WERI-Rb-1 (cell line): Measurements from ENCODE around the gene LILRA5.

Experiments used
- DNase-seq: peaks from one replicate; pipeline ENCODE4 v3.0.0-alpha.2; 2020
- H3K27ac ChIP-seq: fragments of 250-450 bp; sonication (Bioruptor Pico); 2 replicates; pipeline ENCODE4 v1.5.1; 2020; ENCODE audit warnings: mild to moderate bottlenecking, moderate library complexity
- H3K27me3 ChIP-seq: fragments of 250-450 bp; sonication (Bioruptor Pico); 2 replicates; pipeline ENCODE4 v1.5.1; 2021; ENCODE audit warnings: mild to moderate bottlenecking, low read depth, moderate library complexity; ENCODE audit not compliant: insufficient read depth, severe bottlenecking
- H3K36me3 ChIP-seq: fragments of 250-450 bp; sonication (Bioruptor Pico); 2 replicates; pipeline ENCODE4 v1.5.1; 2020; ENCODE audit warnings: mild to moderate bottlenecking, moderate library complexity
- H3K4me3 ChIP-seq: 2 replicates; pipeline ENCODE4 v1.5.1; 2011; ENCODE audit warnings: low read depth, mild to moderate bottlenecking, control low read depth, low read length
- H3K9me3 ChIP-seq: fragments of 250-450 bp; sonication (Bioruptor Pico); 2 replicates; pipeline ENCODE4 v1.5.1; 2021; ENCODE audit warnings: mild to moderate bottlenecking, moderate library complexity; ENCODE audit not compliant: severe bottlenecking
- TF ChIP-seq, protein P1 (sequence below): IDR thresholded peaks from 2 replicates; pipeline ENCODE4 v1.5.1; 2011; ENCODE audit warnings: low read depth, mild to moderate bottlenecking, control low read depth, inconsistent platforms, low read length

Gene LILRA5

DNA sequence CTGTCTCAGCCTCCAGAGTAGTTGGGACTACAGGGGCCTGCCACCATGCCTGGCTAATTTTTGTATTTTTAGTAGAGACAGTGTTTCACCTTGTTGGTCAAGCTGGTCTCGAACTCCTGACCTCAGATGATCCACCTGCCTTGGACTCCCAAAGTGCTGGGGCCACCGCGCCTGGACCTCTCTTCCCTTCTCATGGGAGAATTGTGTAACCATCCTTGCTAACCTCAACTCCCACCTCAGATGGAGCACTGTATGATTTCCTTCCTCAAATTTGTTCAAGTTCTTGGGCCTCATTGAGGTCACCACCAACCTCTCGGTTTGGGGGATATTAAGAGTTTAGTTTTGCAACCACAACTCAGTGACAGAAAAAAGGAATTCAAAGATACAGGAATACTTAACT is 10.7 kb downstream of the LILRA5 start:
- Histone ChIP-seq H3K4me3 (no peak overlapping the region), H3K36me3 (no peaks in the 10 kb centered on the region), H3K27me3 (peaks cover 87% of the 10 kb centered on the region), H3K9me3 (no peaks in the 10 kb centered on the region), H3K27ac (no peak overlapping the region)
- TF ChIP-seq, protein P1, sequence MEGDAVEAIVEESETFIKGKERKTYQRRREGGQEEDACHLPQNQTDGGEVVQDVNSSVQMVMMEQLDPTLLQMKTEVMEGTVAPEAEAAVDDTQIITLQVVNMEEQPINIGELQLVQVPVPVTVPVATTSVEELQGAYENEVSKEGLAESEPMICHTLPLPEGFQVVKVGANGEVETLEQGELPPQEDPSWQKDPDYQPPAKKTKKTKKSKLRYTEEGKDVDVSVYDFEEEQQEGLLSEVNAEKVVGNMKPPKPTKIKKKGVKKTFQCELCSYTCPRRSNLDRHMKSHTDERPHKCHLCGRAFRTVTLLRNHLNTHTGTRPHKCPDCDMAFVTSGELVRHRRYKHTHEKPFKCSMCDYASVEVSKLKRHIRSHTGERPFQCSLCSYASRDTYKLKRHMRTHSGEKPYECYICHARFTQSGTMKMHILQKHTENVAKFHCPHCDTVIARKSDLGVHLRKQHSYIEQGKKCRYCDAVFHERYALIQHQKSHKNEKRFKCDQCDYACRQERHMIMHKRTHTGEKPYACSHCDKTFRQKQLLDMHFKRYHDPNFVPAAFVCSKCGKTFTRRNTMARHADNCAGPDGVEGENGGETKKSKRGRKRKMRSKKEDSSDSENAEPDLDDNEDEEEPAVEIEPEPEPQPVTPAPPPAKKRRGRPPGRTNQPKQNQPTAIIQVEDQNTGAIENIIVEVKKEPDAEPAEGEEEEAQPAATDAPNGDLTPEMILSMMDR: no peak
- DNase-seq: no peak

DNA sequence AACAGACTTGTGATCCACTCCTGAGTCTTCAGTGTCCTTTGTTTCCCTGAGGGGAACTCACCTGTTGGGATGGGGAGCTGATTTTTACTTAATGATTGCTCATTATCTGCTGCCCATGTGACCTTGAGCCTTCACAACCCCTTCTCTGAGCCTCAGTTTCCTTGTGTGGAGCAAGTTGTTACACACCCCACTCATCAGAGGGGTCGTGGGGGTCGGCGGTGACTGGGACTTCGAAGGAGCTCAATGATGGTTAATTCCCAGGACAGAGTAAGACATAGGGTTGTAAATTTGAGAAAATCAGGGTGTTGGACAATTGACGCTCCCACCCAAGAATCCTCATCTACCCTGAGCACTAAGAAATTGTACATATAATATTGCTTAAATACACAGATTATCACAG is 13.5 kb downstream of the LILRA5 start:
- no peak for DNase-seq
- TF ChIP-seq, protein P1: no peak
- H3K36me3 ChIP-seq: no peaks in the 10 kb centered on the region
- no peaks in the 10 kb centered on the region for H3K9me3 ChIP-seq
- no peak overlapping the region for H3K27ac ChIP-seq
- H3K27me3 ChIP-seq: peaks cover 83% of the 10 kb centered on the region
- H3K4me3 ChIP-seq: no peak overlapping the region

DNA sequence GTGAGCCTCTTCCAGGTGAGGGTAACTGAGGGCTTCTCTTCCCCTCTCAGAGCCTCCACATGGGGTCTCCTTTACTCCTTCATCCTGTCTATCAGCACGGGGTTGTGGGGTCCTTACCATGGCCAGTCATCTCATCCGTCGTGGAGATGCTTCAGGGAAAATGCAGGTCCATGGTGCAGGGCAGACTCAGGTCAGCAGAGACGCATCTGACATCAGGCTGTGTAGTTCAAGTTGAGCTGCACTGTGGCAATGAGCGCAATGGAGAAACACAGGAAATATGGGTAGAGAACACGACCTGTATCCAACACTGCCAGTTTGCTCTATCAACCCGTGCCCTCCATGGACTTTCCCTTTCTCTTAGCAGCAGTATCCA is 13.9 kb downstream of the LILRA5 start:
- Histone ChIP-seq H3K36me3 (no peaks in the 10 kb centered on the region), H3K27ac (no peak overlapping the region), H3K27me3 (peaks cover 83% of the 10 kb centered on the region), H3K4me3 (no peak overlapping the region), H3K9me3 (no peaks in the 10 kb centered on the region)
- TF ChIP-seq, protein P1: no peak
- DNase-seq: no peak

DNA sequence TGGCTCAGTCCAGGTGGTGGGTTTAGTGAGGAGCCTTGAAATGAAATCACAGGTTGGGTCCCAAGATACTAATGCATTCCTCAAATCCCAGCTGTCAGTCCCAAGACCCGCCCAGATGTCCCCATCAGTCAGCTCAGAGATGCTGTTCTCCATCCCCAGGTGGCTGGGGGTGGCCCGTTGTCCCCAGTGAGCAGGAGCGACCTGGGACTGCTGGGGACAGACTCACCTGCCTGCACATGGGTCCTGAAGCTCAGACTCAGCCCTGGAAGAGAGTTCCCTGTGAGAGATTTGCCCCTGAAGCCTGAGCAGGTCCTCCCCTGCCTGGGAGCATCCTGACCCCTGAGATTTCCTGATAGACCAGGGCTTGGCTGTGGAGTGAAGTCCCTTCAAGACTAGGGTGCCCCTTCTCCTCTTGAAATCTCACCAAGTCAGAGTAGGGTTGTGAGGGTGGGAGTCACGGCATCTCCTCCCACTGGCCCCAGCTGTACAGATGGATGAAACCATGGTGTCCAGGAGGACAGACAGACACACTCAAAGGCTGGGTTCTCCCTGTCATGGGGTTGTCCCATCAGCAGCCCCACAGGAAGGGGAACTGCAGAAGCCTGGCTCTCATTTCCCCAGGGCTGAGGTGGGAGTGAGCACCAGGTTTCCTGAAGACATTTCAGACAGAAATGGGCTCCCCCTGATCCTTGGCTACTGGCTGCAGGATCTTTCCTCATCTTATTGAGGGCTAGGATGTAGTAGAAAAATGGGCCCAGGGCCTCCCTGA is 14.4 kb downstream of the LILRA5 start:
- no peak overlapping the region for H3K27ac ChIP-seq

DNA sequence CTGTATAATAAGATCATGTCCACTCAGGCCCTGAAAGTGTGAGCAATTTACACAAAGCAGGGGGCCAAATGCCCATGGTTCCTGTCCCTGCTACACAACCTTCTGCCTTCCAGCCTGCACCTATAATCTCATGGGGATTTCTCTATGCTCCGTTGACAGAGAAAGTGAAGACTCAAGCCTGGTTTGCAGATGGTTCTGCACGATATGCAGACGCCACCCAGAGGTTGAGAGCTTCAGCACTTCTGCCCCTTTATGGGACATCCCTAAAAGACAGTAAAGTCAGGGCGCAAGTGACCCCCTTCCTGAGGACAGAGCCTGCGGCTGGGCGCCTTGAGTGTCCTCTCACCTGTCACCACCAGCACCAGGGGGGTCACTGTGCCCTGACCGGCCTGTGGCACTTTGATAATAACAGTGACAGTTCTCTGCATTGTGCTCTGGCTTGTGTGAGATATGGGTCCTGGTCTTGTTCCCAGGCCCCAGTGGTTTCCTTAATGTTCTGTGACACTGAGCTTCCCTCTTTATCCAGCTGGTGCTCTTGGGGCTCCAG is 15.1 kb downstream of the LILRA5 start:
- TF ChIP-seq, protein P1: 0 out of 2 replicates have a peak, but pooled peaks have one; percentile 18
- no peak overlapping the region for H3K27ac ChIP-seq
- H3K4me3 ChIP-seq: no peak overlapping the region
- no peaks in the 10 kb centered on the region for H3K9me3 ChIP-seq
- H3K27me3 ChIP-seq: peaks cover 78% of the 10 kb centered on the region
- H3K36me3 ChIP-seq: no peaks in the 10 kb centered on the region
- DNase-seq: no peak

More for the DNA sequence above, 14.4 kb downstream of the LILRA5 start:
- TF ChIP-seq, protein P1: no peak
- H3K27me3 ChIP-seq: peaks cover 83% of the 10 kb centered on the region
- no peaks in the 10 kb centered on the region for H3K36me3 ChIP-seq
- H3K9me3 ChIP-seq: no peaks in the 10 kb centered on the region
- H3K4me3 ChIP-seq: no peak overlapping the region
- no peak for DNase-seq
